ENCODE data around the gene CAMSAP3.

GRCh38 chr19:7554990-7555864, 40.4 kb upstream of the CAMSAP3 start:
- TF ChIP-seq POLR2A (IDR thresholded peaks at IDR 0.05) (no peak), CTCF (IDR thresholded peaks at IDR 0.05) (no peak), POLR2AphosphoS5 (IDR thresholded peaks at IDR 0.05) (no peak)
